Endometrial microvascular endothelial cells (primary cell): ENCODE data around the gene ZDHHC14. TPM values are rescaled to one million over a fixed set of nuclear protein-coding genes. Genes with fewer than 3 reads are reported as not detected.

Experiments used
- in situ Hi-C: cut with HindIII; loops from 2 replicates; pipeline ENCODE4 v1.10.0; 2017; ENCODE audit warnings: low sequenced_read_pairs, low pct_unique_long_range_greater_than_20kb; ENCODE audit errors: inconsistent ontology term
- total RNA-seq: library from RNA; depleted of rRNA; stranded (reverse); fragments of >200 nt; gene quantifications from one replicate; pipeline ENCODE4 v1.2.3, GENCODE V29; 2015; ENCODE audit errors: inconsistent ontology term

The ZDHHC14 gene
- total RNA-seq, 1 donor from 2014 or later: 16.4 TPM

- in situ Hi-C loops: no loop called here
Observed at GRCh38 chr6:157434349-157435033, 53.5 kb downstream of the ZDHHC14 start.

DNA sequence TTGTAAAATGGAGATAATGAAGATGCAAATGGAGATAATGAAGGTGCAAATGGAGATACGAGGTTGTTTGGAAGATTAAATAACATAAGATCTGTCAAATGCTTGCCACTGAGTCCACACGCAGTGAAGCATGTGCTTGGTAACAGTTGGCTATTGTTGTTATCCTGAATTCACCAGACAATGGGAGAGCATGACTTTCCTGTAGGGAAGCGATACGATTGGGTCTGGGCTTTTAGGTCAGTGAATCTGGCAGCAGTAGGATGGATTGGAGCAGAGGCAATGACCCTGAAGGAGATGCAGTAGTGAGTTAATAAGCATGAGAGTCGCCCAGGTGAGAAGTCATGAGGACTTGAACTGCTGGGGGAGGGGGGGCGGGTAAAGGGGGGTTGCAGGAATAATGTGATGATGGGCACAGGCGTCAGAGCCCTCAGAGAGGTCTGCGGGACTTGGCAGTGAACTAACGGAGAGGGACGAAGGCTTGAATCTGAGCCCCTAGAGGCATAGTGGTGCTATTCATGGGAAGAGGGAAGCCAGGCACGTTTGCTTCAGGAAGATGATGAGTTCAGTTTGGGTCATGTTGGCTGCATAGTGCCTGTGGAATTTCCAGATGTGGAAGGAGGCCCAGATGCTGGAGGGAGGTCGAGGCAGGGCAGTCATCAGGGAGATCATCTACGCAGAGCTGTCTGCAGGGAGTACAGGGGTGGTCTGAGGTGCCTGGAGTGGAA is 55.4 kb downstream of the ZDHHC14 start:
- in situ Hi-C loops: no loop called here

- in situ Hi-C loops: no loop called here
Observed at GRCh38 chr6:157436944-157437336, 56.0 kb downstream of the ZDHHC14 start.

- in situ Hi-C loops: no loop called here
Observed at GRCh38 chr6:157438611-157439111, 57.7 kb downstream of the ZDHHC14 start.

DNA sequence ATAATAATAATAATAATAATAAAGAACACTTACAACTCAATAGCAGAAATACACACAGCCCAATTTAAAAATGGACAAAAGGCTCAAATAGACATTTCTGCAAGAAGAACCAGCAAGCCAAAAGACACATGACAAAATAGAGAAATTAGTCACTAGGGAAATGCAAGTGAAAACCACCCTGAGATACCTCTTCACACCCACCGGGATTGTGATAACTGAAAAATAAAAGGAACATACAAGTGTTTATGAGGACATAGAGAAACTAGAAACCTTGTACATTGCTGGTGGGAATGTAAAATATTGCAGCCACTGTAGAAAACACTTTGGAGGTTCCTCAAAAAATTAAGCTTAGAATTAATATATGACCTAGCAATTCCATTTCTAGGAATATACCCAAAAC is 59.2 kb downstream of the ZDHHC14 start:
- in situ Hi-C loops: no loop called here

GRCh38 chr6:157442291-157442690 is 61.3 kb downstream of the ZDHHC14 start:
- in situ Hi-C loops: no loop called here

DNA sequence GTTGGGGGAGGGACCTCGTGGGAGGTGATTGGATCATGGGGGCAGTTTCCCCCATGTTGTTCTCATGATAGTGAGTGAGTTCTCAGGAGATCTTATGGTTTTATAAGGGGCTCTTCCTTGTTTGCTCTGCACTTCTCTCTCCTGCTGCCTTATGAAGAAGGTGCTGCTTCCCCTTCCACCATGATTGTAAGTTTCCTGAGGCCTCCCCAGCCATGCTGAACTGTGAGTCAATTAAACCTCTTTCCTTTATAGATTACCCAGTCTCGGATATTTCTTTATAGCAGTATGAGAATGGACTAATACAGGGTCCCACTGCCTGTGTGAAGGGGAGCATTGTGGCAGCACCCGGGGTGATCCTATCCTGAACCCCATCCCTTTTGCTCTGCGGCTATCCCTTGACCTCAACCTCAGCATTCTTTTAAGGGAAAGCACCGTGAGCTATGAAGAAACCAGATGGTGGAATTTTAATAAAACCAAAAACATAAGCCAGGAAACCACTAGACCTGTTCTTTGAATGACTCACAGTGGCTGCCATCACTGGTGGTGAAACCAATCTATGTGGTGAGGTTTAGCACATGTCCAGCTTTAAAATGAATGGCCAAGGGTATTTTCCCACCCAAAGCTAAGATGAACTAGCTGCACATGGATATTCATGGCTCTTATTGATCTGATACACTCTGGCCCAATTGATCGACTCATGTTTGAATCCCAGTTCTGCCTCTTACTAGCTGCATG is 62.2 kb downstream of the ZDHHC14 start:
- in situ Hi-C loops: no loop called here

DNA sequence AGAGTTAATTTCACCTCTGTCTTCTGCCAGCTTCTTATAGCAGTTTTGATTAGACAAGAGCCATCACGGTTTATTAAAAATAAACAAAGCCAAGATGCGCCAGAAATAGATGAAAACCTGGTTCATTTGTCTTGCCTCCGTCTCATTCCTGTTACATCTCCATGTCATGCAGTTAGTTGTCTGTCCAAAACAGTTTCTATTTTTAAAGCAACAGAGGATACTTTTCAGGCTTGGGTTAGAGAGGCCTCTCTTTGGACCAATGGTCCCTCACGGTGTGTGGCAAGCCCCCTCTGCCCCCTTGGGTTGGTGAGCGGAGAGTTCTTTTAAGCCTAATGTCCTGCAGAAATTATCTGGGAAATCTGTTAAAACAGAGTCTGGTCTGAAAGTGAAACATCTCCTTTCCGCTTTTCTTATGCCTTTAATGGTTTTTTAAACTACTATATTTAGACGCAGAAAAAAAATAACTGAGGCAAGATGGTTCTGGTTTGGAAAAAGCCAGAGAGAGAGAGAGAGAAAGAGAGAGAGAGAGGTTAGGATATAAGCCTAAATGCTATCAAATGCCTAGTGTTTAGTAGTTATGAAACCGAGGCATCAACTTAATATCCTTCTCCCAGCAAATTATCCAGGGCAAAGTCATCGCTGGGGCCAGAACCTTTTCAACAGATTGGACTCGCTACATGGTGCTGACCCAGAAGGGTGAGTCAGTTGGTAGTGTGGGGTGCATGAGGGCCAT is 64.5 kb downstream of the ZDHHC14 start:
- in situ Hi-C loops: no loop called here

DNA sequence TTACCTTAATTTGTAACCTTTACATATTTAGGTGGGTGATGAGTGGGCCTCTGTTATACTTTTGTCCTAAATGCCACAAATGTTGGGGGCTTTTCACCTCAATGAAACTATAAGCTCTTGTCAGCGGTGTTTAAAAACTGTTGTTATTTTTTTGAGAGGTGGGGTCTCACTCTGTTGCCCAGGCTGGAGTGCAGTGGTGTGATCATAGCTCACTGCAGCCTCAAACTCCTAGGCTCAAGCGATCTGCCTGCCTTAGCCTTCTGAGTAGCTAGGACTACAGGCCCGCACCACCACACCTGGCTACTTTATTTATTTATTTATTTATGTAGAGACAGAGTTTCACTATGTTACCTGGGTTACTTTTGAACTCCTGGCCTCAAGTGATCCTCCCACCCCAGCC is 66.7 kb downstream of the ZDHHC14 start:
- in situ Hi-C loops: no loop called here

DNA sequence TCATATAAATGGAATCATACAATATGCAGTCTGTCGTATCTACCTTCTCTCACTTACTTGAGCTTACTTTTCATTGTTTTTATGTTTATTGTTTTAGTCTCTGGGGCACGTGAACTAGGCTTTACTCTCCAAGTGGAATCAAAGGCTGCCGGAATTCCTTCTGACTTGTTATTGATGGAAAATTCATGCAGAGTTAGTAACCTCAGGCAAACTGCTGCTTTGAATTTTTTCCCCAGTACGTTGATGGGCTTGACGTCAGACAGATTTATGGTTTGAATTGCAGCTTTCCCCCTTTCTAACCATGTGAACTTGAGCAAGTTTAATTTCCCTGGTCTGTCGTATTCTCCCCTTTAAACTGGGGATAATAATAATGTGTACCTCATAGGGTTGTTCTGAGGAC is 68.6 kb downstream of the ZDHHC14 start:
- in situ Hi-C loops: no loop called here

- in situ Hi-C loops: no loop called here
Observed at GRCh38 chr6:157450931-157451742, 70.1 kb downstream of the ZDHHC14 start.

- in situ Hi-C loops: no loop called here
Observed at GRCh38 chr6:157452096-157452495, 71.1 kb downstream of the ZDHHC14 start.

DNA sequence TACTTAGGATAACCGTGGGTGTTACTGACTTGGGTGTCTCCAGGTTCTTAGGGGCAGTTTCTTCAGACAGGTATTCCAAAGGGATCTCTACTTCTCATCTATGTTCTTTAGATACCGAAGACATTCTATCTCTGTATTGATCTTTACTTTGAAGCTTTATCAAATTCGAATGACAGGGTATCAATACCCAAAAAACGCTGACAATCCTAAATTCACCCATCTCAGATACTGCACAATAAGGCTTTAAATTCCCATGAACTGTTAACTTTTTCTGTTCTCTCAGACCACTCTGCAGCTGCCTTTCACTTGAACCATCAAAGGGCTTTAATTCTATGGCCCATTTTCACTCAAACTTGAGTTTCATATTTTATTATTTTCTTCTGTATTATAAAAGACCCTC is 72.1 kb downstream of the ZDHHC14 start:
- in situ Hi-C loops: no loop called here

DNA sequence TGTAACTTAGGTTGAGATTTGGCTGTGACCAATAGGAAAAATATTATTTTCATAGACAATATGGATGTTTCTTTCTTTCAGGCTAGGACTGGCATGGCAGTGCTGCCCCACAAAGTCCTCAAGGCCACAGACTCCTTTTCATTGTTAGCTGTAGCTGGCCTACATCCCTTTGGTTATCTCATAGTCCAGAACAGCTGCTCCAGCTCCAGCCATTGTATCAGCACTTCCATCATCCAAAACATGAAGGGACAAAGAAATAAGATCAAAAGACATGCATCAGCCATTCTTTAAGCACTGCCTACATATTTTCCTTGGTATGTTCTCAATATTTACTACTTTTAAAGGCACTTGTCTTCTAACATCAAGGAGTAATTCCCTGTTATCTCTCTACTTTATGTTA is 73.0 kb downstream of the ZDHHC14 start:
- in situ Hi-C loops: no loop called here

DNA sequence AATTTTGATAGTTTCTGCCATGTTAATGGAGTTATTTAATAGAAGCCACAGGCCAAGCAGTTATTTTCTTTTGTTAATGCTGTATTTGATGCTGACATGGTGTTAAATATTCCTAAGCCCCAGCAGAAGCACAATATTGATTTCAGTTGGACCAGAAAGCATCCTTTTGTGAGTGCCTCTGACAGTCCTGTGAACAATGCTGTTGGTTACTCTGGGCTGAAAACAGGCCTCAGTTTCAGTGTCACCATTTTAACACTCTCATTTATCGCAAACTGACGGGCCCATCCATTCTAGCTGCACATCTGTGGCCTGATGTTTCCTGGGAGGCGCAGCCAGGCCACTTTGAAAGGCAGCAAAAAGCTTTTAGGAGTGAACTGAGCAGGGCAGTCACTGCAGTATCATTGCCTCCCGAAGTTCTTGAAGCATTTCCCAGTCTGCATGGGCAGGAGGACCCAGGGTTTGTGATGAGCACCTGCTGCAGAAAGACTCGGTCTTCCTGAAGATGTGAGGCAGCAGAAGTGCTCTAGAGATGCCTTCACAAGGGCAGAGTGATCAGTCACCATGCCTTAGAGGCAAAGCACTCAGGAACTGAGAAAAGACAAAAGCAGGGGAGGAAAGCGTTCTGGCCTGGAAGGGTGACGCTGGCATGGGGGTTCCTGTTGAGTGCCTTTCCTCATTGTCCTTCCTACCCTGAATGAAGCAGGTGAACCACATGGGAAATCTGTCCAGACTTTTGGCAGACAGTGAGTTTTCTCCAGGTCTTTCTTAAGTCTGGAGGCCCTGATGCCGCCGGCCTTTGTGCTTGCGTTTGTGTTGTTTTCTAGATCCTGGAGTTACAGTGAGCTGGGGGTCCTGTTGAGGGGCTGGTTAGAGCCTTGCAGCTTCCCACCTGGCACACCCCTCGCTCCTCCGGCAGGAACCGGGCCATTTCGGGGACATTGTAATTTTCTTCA is 74.0 kb downstream of the ZDHHC14 start:
- in situ Hi-C loops: no loop called here

GRCh38 chr6:157455731-157456523 is 74.9 kb downstream of the ZDHHC14 start:
- in situ Hi-C loops: no loop called here

- in situ Hi-C loops: no loop called here
Observed at GRCh38 chr6:157456524-157456829, 75.5 kb downstream of the ZDHHC14 start.
